Measurements from ENCODE around the gene PROCA1. TPM values are rescaled to one million over a fixed set of nuclear protein-coding genes. Genes with fewer than 3 reads are reported as not detected.

The PROCA1 gene
- total and polyA plus RNA-seq, 9 donors = 2.7 to 6.7 (median 5.0) TPM

DNA sequence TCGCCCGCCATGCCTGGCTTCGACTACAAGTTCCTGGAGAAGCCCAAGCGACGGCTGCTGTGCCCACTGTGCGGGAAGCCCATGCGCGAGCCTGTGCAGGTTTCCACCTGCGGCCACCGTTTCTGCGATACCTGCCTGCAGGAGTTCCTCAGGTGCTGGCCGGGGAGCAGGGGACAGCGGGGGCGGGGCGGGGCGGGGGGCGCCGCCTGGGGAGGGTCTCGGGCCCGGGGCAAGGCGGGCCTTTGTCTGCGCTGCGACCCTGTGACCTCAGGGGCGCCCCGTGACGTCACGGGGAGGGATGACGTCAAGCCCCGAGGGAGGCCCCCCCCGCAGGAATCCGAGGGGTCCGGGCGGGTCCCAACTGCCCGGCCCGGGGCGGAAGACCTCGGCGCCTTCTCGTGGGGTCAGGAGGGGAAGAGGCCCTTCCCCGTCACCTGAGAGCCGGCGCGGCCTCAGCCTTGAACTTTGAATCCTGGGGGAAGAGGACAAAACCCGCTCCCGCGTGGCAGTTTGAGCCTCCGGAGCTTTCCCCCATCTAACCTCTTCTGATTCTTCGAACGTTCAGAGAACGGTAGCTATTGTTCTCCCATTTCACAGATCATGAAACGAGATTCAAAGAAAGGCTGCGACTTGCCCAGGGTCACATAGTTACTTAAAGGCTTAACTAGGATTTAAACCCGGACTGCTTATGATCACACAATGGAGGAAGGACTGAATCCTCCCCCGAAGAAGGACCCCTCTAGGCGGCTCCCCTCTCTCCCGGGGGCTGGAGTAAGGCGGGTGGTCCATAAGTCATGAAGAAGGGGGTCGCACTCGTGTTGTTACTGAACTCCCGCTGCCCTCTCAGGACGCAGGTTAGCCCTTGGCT lies 32.6 kb upstream of the PROCA1 start:
- H3K27me3 ChIP-seq = no peaks in the 10 kb centered on the region
- H3K9me3 ChIP-seq = no peaks in the 10 kb centered on the region
- H3K4me1 ChIP-seq (ENCODE audit: insufficient read depth) = peaks cover 12% of the 10 kb centered on the region
- TF ChIP-seq CTCF (IDR thresholded peaks at IDR 0.05) (no peak), EP300 (IDR thresholded peaks at IDR 0.05) (no peak), POLR2A (IDR thresholded peaks at IDR 0.05) (no peak)
- WGBS, 3 donors = 1 to 2% (median 1%) methylated on average over 47 to 61 of the region's 61 CpGs
- intact Hi-C loops (cut with DNase I) = loop anchor here in 2 of 4 donors (2.0 kb wide), 1 partner anchor 16 kb away; the partner anchor contains the start of gene NEK8 (in 2 of the 2)
- peak; percentile 54 to 86 (median 77) for DNase-seq
- H3K27ac ChIP-seq = peak overlapping the region; percentile 30 to 68
- H3K4me3 ChIP-seq = peak overlapping the region; percentile 62
- no peaks in the 10 kb centered on the region for H3K36me3 ChIP-seq

GRCh38 chr17:28743243-28744103 lies 31.8 kb upstream of the PROCA1 start, which contains the start of gene TRAF4:
TSS of gene TRAF4 (plus strand) at chr17:28744011. CDS start at chr17:28744113, 102 bp downstream.
- peak within 1 kb of the TSS; percentile 30 to 68 for H3K27ac ChIP-seq
- TF ChIP-seq CTCF (IDR thresholded peaks at IDR 0.05) (peak in 2 of 3 donors; percentile 54 to 71), POLR2A (IDR thresholded peaks at IDR 0.05) (peak; percentile 96), EP300 (IDR thresholded peaks at IDR 0.05) (no peak)
- no peaks in the 10 kb centered on the region for H3K36me3 ChIP-seq
- H3K27me3 ChIP-seq = no peaks in the 10 kb centered on the region
- intact Hi-C loops (cut with DNase I) = loop anchor here in 2 of 4 donors (2.0 kb wide), 1 partner anchor 15 kb away; the partner anchor contains the start of gene NEK8 (in 2 of the 2)
- peak; percentile 73 to 87 (median 81) for DNase-seq
- H3K4me3 ChIP-seq = peak within 1 kb of the TSS; percentile 62
- WGBS, 3 donors = 0 to 2% (median 1%) methylated on average over 25 to 70 of the region's 70 CpGs
- H3K4me1 ChIP-seq (ENCODE audit: insufficient read depth) = peaks cover 12% of the 10 kb centered on the region
- no peaks in the 10 kb centered on the region for H3K9me3 ChIP-seq

DNA sequence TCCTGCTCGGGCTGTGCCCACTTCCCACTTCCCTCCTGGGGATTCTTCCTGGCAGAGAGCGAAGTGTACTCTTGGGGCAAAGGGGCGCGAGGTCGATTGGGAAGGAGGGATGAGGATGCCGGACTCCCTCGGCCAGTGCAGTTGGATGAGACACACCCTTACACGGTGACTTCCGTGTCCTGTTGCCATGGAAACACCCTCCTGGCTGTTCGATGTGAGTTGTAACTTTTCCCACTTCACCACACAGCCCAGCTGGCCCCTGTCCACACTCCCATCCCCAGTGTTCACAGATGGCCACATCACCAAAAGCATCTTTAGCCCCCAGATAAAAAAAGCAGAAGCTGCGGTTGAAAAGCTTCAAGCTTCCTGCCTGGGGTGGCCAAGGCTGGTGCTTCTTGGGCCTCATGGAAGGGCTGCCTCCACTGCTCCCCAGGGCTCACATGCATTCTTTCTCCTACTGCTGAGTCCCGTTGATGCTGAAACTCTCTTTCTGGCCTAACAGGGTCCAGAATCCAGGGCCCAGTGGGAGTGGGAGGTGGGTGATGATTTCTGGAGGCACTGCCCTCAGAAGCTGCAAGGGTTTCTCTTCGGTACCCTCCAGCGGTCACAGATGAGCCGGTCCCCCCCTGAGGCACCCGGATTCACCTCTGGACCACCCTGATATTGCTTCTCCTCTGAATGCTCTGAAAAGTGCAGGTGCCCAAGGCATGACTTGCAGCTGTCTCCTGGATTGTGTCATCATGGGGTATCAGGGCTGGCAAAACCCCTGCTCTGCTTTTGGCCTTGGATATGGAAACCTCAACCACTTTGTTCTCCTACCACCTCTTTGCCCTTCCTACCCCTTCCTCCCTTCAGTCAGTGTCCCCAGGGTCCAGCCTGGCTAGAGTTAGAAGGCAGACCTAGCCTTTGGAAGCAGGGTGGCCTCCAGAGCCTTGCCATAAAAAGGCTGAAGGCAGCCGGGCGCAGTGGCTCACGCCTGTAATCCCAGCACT lies 30.0 kb upstream of the PROCA1 start:
- 74 to 78% (median 75%) methylated on average over 17 to 19 of the region's 19 CpGs for WGBS, 3 donors
- Histone ChIP-seq H3K36me3 (no peaks in the 10 kb centered on the region), H3K9me3 (no peaks in the 10 kb centered on the region), H3K4me3 (no peak overlapping the region), H3K27ac (no peak overlapping the region), H3K27me3 (no peaks in the 10 kb centered on the region), H3K4me1 (ENCODE audit: insufficient read depth) (peaks cover 12% of the 10 kb centered on the region)
- peak in 1 of 5 donors; percentile 33 for DNase-seq
- TF ChIP-seq EP300 (IDR thresholded peaks at IDR 0.05) (no peak), CTCF (IDR thresholded peaks at IDR 0.05) (no peak), POLR2A (IDR thresholded peaks at IDR 0.05) (no peak)
- intact Hi-C loops (cut with DNase I) = no loop called here

Measured in ovary (tissue), 9 donors.